H9 (cell line): ENCODE measurements around the gene IBA57. TPM values are rescaled to one million over a fixed set of nuclear protein-coding genes. Genes with fewer than 3 reads are reported as not detected.

Experiments
- DNase-seq: peaks from one replicate; pipeline ENCODE4 v3.0.0-alpha.2; 2017
- H2AFZ ChIP-seq: one replicate; pipeline ENCODE4 v1.6.1; 2013; ENCODE audit warnings: mild to moderate bottlenecking, low read length, control low read depth, moderate library complexity
- H2AK5ac ChIP-seq: 2 replicates; pipeline ENCODE4 v1.6.1; 2013; ENCODE audit warnings: low read length, control low read depth, mixed read lengths; ENCODE audit not compliant: insufficient read length
- H2BK120ac ChIP-seq: one replicate; pipeline ENCODE4 v1.6.1; 2013; ENCODE audit warnings: low read depth, mild to moderate bottlenecking, low read length, control low read depth, inconsistent platforms; ENCODE audit not compliant: poor library complexity, severe bottlenecking
- H2BK12ac ChIP-seq: 2 replicates; pipeline ENCODE4 v1.6.1; 2013; ENCODE audit warnings: low read length, control low read depth, mixed read lengths, low read depth; ENCODE audit not compliant: insufficient read length
- H2BK15ac ChIP-seq: 2 replicates; pipeline ENCODE4 v1.6.1; 2013; ENCODE audit warnings: low read depth, low read length, control low read depth
- H2BK20ac ChIP-seq: one replicate; pipeline ENCODE4 v1.6.1; 2013; ENCODE audit warnings: low read depth, mild to moderate bottlenecking, low read length, control low read depth, inconsistent platforms; ENCODE audit not compliant: poor library complexity, severe bottlenecking
- H2BK5ac ChIP-seq: 2 replicates; pipeline ENCODE4 v1.6.1; 2013; ENCODE audit warnings: low read length, control low read depth, mixed read lengths; ENCODE audit not compliant: insufficient read length
- H3K14ac ChIP-seq: 2 replicates; pipeline ENCODE4 v1.6.1; 2013; ENCODE audit warnings: low read length, control low read depth; ENCODE audit not compliant: insufficient read depth
- H3K18ac ChIP-seq: 2 replicates; pipeline ENCODE4 v1.6.1; 2013; ENCODE audit warnings: low read depth, mild to moderate bottlenecking, mixed read lengths, low read length, control low read depth; ENCODE audit not compliant: insufficient read length
- H3K23ac ChIP-seq: 2 replicates; pipeline ENCODE4 v1.6.1; 2013; ENCODE audit warnings: low read length, control low read depth, mixed read lengths, low read depth; ENCODE audit not compliant: insufficient read length
- H3K23me2 ChIP-seq: 2 replicates; pipeline ENCODE4 v1.6.1; 2013; ENCODE audit warnings: low read depth, mild to moderate bottlenecking, mixed read lengths, low read length, control low read depth; ENCODE audit not compliant: insufficient read length, poor library complexity, severe bottlenecking
- H3K27ac ChIP-seq: 2 replicates; pipeline ENCODE4 v1.5.1; 2013; ENCODE audit warnings: low read length, control low read depth, mixed read lengths, low read depth; ENCODE audit not compliant: insufficient read length
- H3K27me3 ChIP-seq: 2 replicates; pipeline ENCODE4 v1.6.1; 2013; ENCODE audit warnings: low read length, control low read depth, inconsistent platforms; ENCODE audit not compliant: insufficient read depth
- H3K4ac ChIP-seq: 2 replicates; pipeline ENCODE4 v1.6.1; 2013; ENCODE audit warnings: low read depth, mild to moderate bottlenecking, control low read depth, inconsistent platforms, low read length, moderate library complexity
- H3K4me1 ChIP-seq: 2 replicates; pipeline ENCODE4 v1.6.1; 2013; ENCODE audit warnings: low read length, control low read depth, inconsistent platforms; ENCODE audit not compliant: insufficient read depth
- H3K4me2 ChIP-seq: 2 replicates; pipeline ENCODE4 v1.6.1; 2013; ENCODE audit warnings: low read length, control low read depth, mixed read lengths; ENCODE audit not compliant: insufficient read length, insufficient read depth
- H3K56ac ChIP-seq: 2 replicates; pipeline ENCODE4 v1.6.1; 2013; ENCODE audit warnings: low read depth, mild to moderate bottlenecking, mixed read lengths, low read length, control low read depth; ENCODE audit not compliant: insufficient read length
- H3K79me1 ChIP-seq: 2 replicates; pipeline ENCODE4 v1.6.1; 2013; ENCODE audit warnings: low read depth, mild to moderate bottlenecking, moderate library complexity, low read length, control low read depth, inconsistent platforms; ENCODE audit not compliant: insufficient read depth, poor library complexity, severe bottlenecking
- H3K79me2 ChIP-seq: 2 replicates; pipeline ENCODE4 v1.6.1; 2013; ENCODE audit warnings: low read length, control low read depth, inconsistent platforms; ENCODE audit not compliant: insufficient read depth
- H3K9ac ChIP-seq: 2 replicates; pipeline ENCODE4 v1.6.1; 2013; ENCODE audit warnings: low read length, control low read depth, mixed read lengths; ENCODE audit not compliant: insufficient read length; ENCODE audit errors: extremely low read depth
- H3K9me3 ChIP-seq: one replicate; pipeline ENCODE4 v1.6.1; 2013; ENCODE audit warnings: low read depth, low read length, inconsistent platforms; ENCODE audit not compliant: control insufficient read depth
- H3T11ph ChIP-seq: one replicate; pipeline ENCODE4 v1.6.1; 2013; ENCODE audit warnings: mild to moderate bottlenecking, low read length, control low read depth, inconsistent platforms
- H4K20me1 ChIP-seq: one replicate; pipeline ENCODE4 v1.6.1; 2013; ENCODE audit not compliant: control insufficient read depth, insufficient read length, insufficient read depth
- H4K5ac ChIP-seq: 2 replicates; pipeline ENCODE4 v1.6.1; 2013; ENCODE audit warnings: low read depth, mild to moderate bottlenecking, mixed read lengths, low read length, control low read depth; ENCODE audit not compliant: insufficient read length
- H4K8ac ChIP-seq: replicated peaks from 2 replicates; pipeline ENCODE4 v1.6.1; 2013; ENCODE audit warnings: low read length, control low read depth, mixed read lengths, low read depth; ENCODE audit not compliant: insufficient read length
- H4K91ac ChIP-seq: 2 replicates; pipeline ENCODE4 v1.6.1; 2013; ENCODE audit warnings: low read depth, mild to moderate bottlenecking, moderate library complexity, mixed read lengths, low read length, control low read depth; ENCODE audit not compliant: insufficient read length
- H3K27ac Mint-ChIP-seq, 3 experiments: 2 replicates in 2 of 3; 3 replicates in 1 of 3; pipeline ENCODE4 v1.8.0; 2020 to 2021; ENCODE audit warnings: mixed read lengths in 3 of 3, mild to moderate bottlenecking in 1 of 3, moderate library complexity in 1 of 3
- H3K27me3 Mint-ChIP-seq: 2 replicates; pipeline ENCODE4 v1.8.0; 2021; ENCODE audit warnings: low read depth, mild to moderate bottlenecking, moderate library complexity, mixed read lengths
- H3K36me3 Mint-ChIP-seq, 3 experiments: 2 replicates in 2 of 3; 3 replicates in 1 of 3; pipeline ENCODE4 v1.8.0; 2020 to 2021; ENCODE audit warnings: low read depth in 3 of 3, mixed read lengths in 3 of 3; ENCODE audit not compliant: insufficient read depth in 1 of 3
- H3K4me1 Mint-ChIP-seq, 2 experiments: 2 replicates each; pipeline ENCODE4 v1.8.0; 2020; ENCODE audit warnings: mixed read lengths in 2 of 2
- H3K4me3 Mint-ChIP-seq, 2 experiments: 2 replicates in 1 of 2; 3 replicates in 1 of 2; pipeline ENCODE4 v1.8.0; 2020 to 2021; ENCODE audit warnings: mild to moderate bottlenecking in 2 of 2, mixed read lengths in 2 of 2, moderate library complexity in 1 of 2
- H3K9me3 Mint-ChIP-seq, 2 experiments: 2 replicates in 1 of 2; 3 replicates in 1 of 2; pipeline ENCODE4 v1.8.0; 2020; ENCODE audit warnings: mild to moderate bottlenecking in 2 of 2, mixed read lengths in 2 of 2, moderate library complexity in 1 of 2
- CTCF ChIP-seq: fragments of 200-600 bp; sonication (generic); conservative IDR thresholded peaks from 3 replicates; pipeline ENCODE4 v1.8.0; 2021; ENCODE audit warnings: antibody characterized with exemption, mild to moderate bottlenecking
- WGBS: extraction: QIAGEN DNeasy Blood & Tissue Kit; methylation state at CpG from one replicate; pipeline ENCODE4 v1.1.7; 2013; ENCODE audit warnings: missing lambda C conversion rate, low lambda C conversion rate, mixed read lengths; ENCODE audit not compliant: insufficient read length; ENCODE audit errors: extremely low coverage; 5-methylcytosine and 5-hydroxymethylcytosine counted together
- total RNA-seq: library from RNA; stranded (reverse); gene quantifications from 2 replicates; pipeline ENCODE4 v1.2.1, GENCODE V29; 2021

The IBA57 gene
- total RNA-seq, 1 experiment from 2014 or later: 12.6 TPM

- WGBS: no CpG with 5 or more reads among the region's 53 CpGs
- H3T11ph ChIP-seq: no peak overlapping the region
- H2AFZ ChIP-seq: no peak overlapping the region
- H3K79me1 ChIP-seq: no peaks in the 10 kb centered on the region
- H3K4me2 ChIP-seq: no peak overlapping the region
- no peak for DNase-seq
- no peak for TF ChIP-seq CTCF
- peak overlapping the region in 1 of 3 experiments; percentile 24; a peak in 1 of 7 replicates for H3K27ac Mint-ChIP-seq
- H3K4ac ChIP-seq: no peak overlapping the region
- H2BK20ac ChIP-seq: no peak overlapping the region
- no peak overlapping the region for H4K8ac ChIP-seq
- no peak overlapping the region for H3K56ac ChIP-seq
- no peak overlapping the region for H2BK12ac ChIP-seq
- no peak overlapping the region for H2BK15ac ChIP-seq
- H3K27me3 ChIP-seq: no peaks in the 10 kb centered on the region; the same call in 1 of the 2 replicates
- no peak overlapping the region for H2BK5ac ChIP-seq
- H3K27me3 Mint-ChIP-seq: no peaks in the 10 kb centered on the region
- no peaks in the 10 kb centered on the region for H3K79me2 ChIP-seq
- no peak overlapping the region for H3K14ac ChIP-seq
- no peak overlapping the region for H3K18ac ChIP-seq
- no peaks in the 10 kb centered on the region for H3K9me3 Mint-ChIP-seq
- H2BK120ac ChIP-seq: no peak overlapping the region
- H3K36me3 Mint-ChIP-seq: peaks cover 26 to 55% (median 52%) of the 10 kb centered on the region in 3 experiments; a peak in 6 of 7 replicates
- H3K9ac ChIP-seq: no peak overlapping the region
- no peak overlapping the region for H4K5ac ChIP-seq
- no peaks in the 10 kb centered on the region; the same call in 1 of the 2 replicates for H3K4me1 ChIP-seq
- H3K27ac ChIP-seq: no peak overlapping the region
- peaks cover 15% of the 10 kb centered on the region for H3K23me2 ChIP-seq
- no peak overlapping the region for H4K91ac ChIP-seq
- H2AK5ac ChIP-seq: no peak overlapping the region
- H3K23ac ChIP-seq: no peak overlapping the region
- H3K4me1 Mint-ChIP-seq: peaks cover 0 to 2% of the 10 kb centered on the region in 2 experiments; a peak in 1 of 4 replicates
- no peaks in the 10 kb centered on the region for H3K9me3 ChIP-seq
- H3K4me3 Mint-ChIP-seq: no peak overlapping the region
- H4K20me1 ChIP-seq: no peaks in the 10 kb centered on the region
Measured at GRCh38 chr1:228216371-228217320, 51.0 kb downstream of the IBA57 start.
